Measurements from ENCODE around the gene NXPH1. TPM values are rescaled to one million over a fixed set of nuclear protein-coding genes. Genes with fewer than 3 reads are reported as not detected.

NXPH1 gene
- total and polyA plus RNA-seq, 11 donors: not detected

GRCh38 chr7:8443576-8444467, 10.4 kb downstream of the NXPH1 start:
- peaks cover 0 to 16% (median 4%) of the 10 kb centered on the region in 12 donors for H3K4me1 ChIP-seq
- no peak overlapping the region for H3K27ac ChIP-seq
- TF ChIP-seq, protein P1, sequence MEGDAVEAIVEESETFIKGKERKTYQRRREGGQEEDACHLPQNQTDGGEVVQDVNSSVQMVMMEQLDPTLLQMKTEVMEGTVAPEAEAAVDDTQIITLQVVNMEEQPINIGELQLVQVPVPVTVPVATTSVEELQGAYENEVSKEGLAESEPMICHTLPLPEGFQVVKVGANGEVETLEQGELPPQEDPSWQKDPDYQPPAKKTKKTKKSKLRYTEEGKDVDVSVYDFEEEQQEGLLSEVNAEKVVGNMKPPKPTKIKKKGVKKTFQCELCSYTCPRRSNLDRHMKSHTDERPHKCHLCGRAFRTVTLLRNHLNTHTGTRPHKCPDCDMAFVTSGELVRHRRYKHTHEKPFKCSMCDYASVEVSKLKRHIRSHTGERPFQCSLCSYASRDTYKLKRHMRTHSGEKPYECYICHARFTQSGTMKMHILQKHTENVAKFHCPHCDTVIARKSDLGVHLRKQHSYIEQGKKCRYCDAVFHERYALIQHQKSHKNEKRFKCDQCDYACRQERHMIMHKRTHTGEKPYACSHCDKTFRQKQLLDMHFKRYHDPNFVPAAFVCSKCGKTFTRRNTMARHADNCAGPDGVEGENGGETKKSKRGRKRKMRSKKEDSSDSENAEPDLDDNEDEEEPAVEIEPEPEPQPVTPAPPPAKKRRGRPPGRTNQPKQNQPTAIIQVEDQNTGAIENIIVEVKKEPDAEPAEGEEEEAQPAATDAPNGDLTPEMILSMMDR (IDR thresholded peaks at IDR 0.05): no peak
- TF ChIP-seq POLR2A (IDR thresholded peaks at IDR 0.05): no peak
- H3K9me3 ChIP-seq: no peaks in the 10 kb centered on the region
- H3K36me3 ChIP-seq: no peaks in the 10 kb centered on the region
- DNase-seq (no peak), ATAC-seq (no peak)
- H3K27me3 ChIP-seq: peaks cover 36 to 81% (median 70%) of the 10 kb centered on the region in 9 donors
- peak overlapping the region in 1 of 12 donors; percentile 2 for H3K4me3 ChIP-seq
- intact Hi-C loops (cut with DNase I): no loop called here
- WGBS, 4 donors: 3 to 6% (median 5%) methylated on average over 37 to 49 of the region's 49 CpGs

DNA sequence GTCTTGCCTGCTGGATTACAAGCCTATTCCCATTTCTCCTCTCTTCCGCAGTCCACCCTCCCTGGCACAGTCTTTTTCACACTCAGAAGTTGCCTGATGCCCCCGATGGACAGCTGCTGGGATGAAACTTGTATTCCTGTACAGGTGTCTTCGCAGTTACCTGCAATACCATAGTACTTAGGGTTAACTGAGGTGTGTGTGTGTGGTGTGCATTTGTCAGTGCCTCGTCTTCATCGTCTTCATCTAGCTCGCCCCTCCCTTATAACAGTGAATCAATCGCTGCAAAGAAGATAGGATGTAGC, 11.0 kb downstream of the NXPH1 start:
- H3K36me3 ChIP-seq: no peaks in the 10 kb centered on the region
- no peak overlapping the region for H3K27ac ChIP-seq
- peaks cover 0 to 16% (median 4%) of the 10 kb centered on the region in 12 donors for H3K4me1 ChIP-seq
- peaks cover 36 to 75% (median 65%) of the 10 kb centered on the region in 9 donors for H3K27me3 ChIP-seq
- TF ChIP-seq POLR2A (IDR thresholded peaks at IDR 0.05): no peak
- TF ChIP-seq, protein P1 (IDR thresholded peaks at IDR 0.05): no peak
- WGBS, 4 donors: 38 to 46% (median 42%) methylated on average over 7 of the region's 7 CpGs
- no peak overlapping the region for H3K4me3 ChIP-seq
- H3K9me3 ChIP-seq: no peaks in the 10 kb centered on the region
- no peak for DNase-seq
- intact Hi-C loops (cut with DNase I): no loop called here
- no peak for ATAC-seq

- H3K27ac ChIP-seq: no peak overlapping the region
- intact Hi-C loops (cut with DNase I): no loop called here
- ATAC-seq: no peak
- TF ChIP-seq POLR2A (IDR thresholded peaks at IDR 0.05): no peak
- TF ChIP-seq, protein P1 (IDR thresholded peaks at IDR 0.05): no peak
- H3K4me1 ChIP-seq: no peaks in the 10 kb centered on the region
- H3K4me3 ChIP-seq: no peak overlapping the region
- DNase-seq: no peak
- H3K9me3 ChIP-seq: peaks cover 0 to 6% (median 0%) of the 10 kb centered on the region in 12 donors
- 38 to 67% (median 54%) methylated on average over 1 of the region's 1 CpG for WGBS, 4 donors
- H3K27me3 ChIP-seq: peaks cover 0 to 4% (median 0%) of the 10 kb centered on the region in 9 donors
- no peaks in the 10 kb centered on the region for H3K36me3 ChIP-seq
Measured at GRCh38 chr7:8453535-8453934, 20.1 kb downstream of the NXPH1 start.

GRCh38 chr7:8455426-8455825, 22.0 kb downstream of the NXPH1 start:
- Histone ChIP-seq H3K27ac (no peak overlapping the region), H3K4me3 (no peak overlapping the region), H3K27me3 (peaks cover 0 to 4% (median 0%) of the 10 kb centered on the region in 9 donors), H3K9me3 (peaks cover 0 to 6% (median 0%) of the 10 kb centered on the region in 12 donors), H3K4me1 (no peaks in the 10 kb centered on the region), H3K36me3 (no peaks in the 10 kb centered on the region)
- WGBS, 4 donors: 20 to 32% (median 28%) methylated on average over 2 of the region's 2 CpGs
- intact Hi-C loops (cut with DNase I): no loop called here
- no peak for ATAC-seq
- DNase-seq: no peak
- TF ChIP-seq, protein P1 (IDR thresholded peaks at IDR 0.05): no peak
- TF ChIP-seq POLR2A (IDR thresholded peaks at IDR 0.05): no peak
